NCI-H1105 (cell line): ENCODE results near the gene CHRM5.

Source experiments
- DNase-seq: peaks from one replicate; lab custom pipeline; 2025; lab: John Stamatoyannopoulos, UW

The CHRM5 gene, protein sequence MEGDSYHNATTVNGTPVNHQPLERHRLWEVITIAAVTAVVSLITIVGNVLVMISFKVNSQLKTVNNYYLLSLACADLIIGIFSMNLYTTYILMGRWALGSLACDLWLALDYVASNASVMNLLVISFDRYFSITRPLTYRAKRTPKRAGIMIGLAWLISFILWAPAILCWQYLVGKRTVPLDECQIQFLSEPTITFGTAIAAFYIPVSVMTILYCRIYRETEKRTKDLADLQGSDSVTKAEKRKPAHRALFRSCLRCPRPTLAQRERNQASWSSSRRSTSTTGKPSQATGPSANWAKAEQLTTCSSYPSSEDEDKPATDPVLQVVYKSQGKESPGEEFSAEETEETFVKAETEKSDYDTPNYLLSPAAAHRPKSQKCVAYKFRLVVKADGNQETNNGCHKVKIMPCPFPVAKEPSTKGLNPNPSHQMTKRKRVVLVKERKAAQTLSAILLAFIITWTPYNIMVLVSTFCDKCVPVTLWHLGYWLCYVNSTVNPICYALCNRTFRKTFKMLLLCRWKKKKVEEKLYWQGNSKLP

DNA sequence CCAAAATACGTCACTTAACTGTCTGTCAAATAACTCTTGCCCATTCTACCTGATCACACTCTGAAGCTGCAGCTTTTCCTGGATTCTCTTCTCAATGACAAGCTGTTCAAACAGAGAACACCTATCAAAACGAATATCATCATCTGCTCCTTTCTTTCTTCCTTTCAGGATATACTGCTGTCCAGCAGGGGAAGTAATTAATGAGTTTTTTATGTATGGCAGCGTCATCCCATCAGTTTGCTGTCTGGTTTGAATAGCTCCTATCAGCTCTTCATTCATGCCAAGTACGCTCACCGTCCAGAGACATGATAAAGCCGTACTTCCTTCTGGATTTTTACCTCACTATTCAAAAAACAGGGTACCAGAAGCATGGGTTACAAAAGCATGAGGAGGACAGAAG is at the start of gene CHRM5:
Gene CHRM5 (plus strand): TSS at position 274 of the 400 bp plus-strand sequence. CDS start 94,221 bp downstream, outside the sequence.
- no peak for DNase-seq

DNA sequence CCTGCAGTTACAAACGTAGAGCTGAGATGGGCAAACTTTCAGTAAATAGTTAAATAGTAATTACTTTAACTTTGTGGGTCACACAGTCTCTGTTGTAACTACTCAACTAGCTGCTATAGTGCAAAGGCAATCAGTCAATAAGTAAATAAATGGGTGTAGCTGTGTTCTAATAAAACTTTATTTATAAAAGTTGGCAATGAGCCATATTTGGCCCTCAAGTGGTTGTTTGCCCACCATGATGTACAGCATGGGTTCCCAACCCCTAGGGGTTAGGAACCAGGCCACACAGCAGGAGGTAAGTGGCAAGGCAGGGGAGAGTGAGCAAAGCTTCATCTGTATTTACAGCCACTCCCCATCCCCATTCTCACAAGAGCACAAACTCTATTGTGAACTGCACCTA is 44.9 kb upstream of the CHRM5 start:
- DNase-seq = no peak

DNA sequence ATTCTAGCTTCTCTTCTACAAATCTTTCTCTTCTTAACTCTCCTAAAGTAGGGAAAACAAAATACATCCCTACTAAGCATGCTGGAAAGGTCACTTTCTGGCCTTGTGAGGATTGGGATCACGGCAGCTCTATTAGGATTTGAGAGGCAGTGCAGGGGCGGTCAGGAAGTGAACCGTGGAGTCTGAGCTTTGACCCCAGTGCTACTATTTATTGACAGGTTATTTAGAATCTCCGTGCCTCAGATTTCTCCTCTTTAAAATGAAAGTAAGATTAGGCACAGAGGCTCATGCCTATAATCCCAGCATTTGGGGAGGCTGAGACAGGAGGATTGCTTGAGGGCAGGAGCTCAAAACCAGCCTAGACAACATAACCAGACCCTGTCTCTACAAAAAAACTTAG is 42.0 kb upstream of the CHRM5 start:
- no peak for DNase-seq

DNA sequence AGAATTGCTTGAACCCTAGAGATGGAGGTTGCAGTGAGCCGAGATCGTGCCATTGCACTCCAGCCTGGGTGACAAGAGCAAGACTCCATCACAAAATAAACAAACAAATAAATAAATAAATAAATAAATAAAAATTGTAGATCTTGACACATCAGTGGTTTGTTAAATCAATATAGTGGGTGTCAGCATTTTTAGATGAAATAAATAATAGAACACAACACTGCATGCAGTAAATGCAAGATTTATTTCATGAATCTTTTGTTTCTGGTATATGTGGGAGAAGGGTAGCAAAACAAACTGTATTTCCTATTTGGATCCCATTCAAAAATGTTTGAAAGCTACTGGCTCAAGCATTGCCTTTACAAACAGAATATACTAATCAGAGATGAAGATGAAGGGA is 35.6 kb upstream of the CHRM5 start:
- no peak for DNase-seq

DNA sequence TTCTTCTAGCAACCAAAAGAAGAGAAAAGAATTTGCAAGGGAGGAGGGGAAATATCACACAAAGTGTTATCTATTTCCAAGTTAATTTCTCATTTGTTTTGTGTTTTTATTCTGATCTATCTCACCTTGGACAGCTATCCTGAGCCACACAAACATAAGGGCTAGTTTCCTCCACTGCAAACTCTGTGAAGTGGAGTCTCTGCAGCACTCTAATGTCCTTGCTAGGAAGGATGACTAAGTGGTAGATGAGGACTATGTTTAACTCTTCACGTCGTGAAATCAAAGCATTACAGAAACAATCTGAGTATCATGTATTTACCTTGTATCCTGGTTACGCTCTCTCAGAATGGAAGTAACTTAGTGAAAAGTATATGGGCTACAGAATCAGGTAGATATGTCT is 33.9 kb upstream of the CHRM5 start:
- no peak for DNase-seq

DNA sequence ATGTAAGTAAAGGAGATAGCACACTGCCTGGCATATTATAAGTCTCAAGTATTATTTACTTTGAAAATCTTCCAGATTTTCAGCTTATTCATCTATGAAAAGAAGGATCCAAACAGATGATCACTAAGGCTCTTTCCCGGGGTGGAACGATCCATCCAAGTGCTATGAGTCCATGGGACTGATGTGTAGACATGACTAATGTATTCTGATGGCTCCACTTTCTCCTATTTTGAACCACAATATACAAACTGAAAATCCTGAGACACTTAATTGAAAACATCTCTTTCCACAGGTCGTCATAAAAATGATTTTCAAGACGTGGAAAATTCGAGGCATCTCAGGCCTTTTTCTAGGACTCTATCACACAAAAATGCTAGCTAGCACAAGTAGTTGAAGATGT is 33.4 kb upstream of the CHRM5 start:
- DNase-seq = no peak

DNA sequence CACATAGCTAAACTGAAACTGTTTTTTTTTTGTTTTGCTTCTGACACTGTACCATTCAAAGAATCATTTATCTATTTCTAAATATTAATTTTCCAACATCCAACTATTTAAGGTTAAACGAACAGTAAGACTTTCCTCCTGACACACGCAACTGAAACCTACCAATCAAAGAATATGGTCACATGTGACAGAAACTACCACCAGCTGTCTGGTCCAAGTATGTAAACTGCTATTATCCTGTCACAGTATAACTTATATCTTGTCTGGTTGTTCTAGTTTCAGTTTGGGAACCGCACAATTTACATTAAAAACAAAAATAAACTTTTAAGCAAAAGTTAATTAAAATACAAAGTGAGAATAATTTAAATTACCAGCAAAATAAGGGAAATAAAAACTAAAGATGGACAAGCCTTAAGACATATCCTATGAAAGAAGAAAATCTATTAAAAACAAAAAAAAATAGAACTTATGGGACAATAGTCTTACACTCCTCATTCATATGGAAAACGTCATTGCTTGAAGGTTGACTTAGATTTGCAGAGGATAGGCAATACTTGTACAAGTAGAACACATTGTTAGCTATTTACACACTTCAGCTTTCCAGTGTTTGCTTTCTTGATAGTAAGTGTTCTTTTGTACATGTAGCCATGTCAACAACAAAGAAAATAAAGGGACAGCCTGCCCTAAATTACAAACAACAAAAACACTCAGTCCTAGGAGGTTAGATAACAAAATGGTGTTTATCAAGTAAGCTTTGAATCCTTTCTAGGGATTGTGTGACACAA is 26.8 kb upstream of the CHRM5 start:
- DNase-seq = no peak

DNA sequence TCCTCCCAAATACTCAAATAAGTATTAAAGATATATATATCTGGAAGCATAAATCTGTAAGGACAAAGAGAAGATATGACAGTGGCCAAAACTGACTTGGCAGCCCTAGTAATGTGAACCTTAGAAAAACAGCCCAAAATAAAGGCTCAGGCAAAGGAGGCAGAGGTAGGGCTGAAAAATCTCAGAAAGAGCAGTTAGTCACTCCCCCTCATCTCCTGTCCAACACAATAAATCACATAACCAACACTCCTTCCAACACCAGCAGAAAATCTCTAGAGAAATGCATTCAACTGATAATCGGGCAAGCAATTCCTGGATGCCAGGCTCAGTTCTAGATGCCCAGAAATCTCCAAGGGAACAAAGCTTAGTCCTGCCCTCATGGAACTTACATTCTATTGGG is 22.1 kb upstream of the CHRM5 start:
- no peak for DNase-seq

DNA sequence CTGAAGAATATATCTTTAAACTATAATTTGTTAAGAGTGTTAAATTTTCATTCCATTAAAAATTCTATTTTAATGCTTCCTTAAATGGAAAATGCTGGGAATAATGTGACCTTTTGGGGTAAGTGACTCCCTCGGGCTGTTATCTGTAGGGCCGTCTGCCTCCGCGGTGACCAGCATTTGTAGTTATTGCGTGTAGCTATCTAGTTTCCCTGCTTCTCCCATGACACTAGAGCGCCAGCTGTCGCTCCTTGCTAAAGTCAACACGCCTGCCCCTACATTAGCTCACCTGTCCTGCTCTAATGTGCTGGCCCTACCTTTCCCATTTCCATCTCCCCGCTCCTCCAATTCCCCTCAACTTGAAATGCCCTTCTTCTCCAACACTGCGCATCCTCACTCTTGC is 12.4 kb upstream of the CHRM5 start:
- DNase-seq = no peak

DNA sequence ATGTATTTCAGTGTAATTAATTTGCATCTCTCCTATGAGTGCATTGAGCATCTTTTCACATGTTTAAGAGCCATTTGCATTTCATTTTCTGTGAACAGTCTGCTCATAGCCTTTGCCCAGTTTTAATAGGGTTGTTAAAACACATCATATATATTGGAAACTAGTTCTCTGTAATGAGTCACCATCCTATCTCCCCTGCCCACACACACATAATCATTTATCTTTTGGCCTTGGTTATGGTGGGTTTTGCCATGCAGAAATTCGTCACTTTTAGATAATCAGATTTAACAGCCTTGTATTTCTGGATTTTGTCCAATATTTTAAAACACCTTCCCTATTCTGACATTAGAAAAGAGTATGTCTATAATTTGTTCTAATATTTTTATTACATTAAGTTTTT is 11.9 kb upstream of the CHRM5 start:
- DNase-seq = no peak

DNA sequence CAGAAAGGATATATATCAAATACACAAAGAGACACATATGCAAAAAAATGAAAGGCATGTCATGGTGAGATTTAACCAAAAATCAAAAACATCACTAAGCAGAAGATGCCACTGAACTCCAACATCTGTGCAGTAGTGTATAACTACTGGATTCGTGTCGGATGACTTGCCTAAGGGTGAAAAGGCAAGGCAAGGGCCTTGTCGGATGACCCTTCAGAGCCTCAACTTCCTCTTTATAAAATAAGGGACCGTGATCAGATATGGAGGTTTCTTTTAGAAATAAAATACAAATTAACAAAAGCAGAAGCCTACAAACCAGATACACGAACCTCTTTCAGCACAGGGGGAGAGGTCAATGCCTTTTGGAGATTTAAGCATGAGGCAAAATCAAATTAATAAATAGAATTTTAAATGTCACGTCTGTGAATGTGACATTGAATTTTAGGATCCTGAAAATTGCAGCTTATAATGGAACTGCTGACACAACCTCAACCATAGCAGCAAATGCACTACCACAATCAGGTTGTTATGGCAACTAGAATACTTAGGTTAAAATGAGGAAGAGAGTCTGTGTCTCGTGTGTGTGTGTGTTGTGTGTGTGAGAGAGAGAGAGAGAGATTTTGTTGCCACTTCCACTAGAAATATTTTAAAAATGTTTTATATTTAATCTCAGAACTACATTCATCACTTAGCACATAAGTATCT is 8.3 kb upstream of the CHRM5 start:
- no peak for DNase-seq

DNA sequence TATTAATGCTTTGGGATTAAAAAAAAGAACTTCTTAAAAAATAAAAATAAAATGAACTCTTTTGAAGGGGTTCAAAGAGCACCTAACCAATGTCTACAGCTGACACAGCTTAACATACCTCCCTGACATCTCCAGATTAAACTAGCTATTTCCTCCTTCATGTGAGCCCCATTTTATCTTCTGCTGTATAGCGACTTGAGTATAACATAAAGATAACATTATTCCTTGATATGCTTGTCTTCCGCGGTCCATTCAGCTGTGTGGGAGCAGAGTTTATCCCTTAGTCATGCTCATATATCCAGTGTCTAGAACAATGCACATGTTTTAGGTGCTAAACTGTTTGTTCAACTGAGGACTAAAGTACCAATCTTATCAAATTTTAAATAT is 7.8 kb upstream of the CHRM5 start:
- DNase-seq = no peak

DNA sequence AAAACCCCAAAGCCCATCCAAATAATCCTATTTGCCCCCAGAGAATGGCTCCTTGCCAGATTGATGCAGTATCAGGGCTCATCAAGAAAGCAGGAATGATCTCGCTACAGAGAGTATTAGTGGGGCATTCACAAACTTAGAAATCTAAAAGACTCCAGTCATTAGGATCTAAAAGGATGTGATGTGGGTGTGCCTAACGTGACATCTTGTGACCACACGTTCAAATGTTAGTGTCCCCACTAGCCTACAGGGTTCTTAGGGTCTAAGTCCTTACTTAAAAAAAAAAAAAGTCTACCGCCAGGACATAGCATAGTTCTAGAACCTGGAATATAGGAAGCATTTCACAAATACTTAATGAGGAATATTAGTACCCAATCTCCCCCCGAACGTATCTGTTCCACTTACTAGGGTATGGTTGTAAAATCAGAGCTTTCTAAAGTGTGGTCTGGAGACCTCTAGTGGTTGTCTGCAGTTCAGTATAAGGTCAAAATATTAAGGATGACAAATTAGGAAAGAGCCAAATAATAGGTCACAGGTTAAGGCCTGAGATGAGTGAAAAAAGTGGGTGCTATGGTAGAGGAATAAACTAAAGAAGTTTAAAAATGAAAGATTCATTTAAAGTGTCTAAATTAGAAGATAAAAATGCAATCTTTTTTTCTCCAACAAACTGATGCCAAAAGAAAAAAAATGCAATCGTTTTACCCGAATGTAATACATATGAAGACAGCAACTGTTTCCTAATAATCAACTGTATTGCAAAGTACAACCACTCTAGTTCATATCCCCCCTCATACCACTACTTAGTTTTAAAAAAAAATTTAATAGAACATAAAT is 4.2 kb upstream of the CHRM5 start:
- no peak for DNase-seq

DNA sequence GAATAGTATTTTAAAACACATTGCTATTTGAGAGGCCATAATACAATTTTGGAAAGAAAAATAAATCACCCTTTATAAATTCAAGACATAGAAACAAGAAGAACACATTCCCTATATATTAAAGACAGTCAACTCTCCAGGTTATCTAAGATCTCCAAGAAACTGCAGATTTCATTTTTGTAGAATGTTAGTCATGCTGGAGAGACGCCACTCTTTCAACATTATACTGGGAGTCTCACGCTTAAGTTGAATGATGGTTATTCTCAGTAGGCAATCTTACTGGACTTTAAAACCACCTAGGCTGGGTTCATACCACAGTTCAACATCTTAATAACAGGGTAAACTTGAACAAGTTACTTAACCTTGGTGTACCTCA is 3.6 kb upstream of the CHRM5 start:
- DNase-seq = no peak

DNA sequence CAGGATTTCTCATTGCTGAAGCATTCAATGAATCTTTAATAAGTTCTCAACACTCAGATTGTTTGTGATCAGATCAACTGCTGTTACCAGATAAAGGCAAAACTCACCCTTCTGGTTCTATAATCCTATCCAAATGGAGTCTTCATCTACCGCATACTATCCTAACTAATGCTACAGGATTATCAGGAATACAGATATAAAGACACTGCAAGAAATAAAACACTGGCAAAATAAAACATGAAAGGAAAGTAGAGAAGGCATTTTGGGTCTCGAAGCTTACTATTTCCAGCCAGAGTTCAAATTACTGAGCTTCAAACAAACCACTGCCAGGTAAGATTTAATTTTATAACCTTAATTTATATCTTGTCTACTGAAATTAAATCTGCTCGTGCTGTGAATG is 524 bp downstream of the CHRM5 start:
- DNase-seq = no peak

DNA sequence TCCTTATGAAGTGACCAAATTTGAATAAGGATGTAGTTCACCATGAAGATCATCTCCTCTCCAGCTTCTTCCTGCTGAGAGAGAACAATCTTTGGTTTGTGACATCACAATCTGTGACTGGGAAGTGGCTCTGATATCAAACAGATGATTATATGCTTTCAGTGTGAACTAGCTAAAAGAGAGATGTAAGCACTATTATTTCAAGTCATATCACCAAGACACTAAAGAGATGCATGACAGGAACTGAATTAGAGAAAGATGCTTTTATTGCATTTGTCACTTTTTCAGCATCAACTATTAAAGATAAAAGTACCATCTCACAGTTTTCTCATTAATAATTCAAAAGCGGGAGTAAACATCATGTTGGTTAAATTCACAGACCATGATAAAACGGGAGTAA is 3.5 kb downstream of the CHRM5 start:
- DNase-seq = no peak

DNA sequence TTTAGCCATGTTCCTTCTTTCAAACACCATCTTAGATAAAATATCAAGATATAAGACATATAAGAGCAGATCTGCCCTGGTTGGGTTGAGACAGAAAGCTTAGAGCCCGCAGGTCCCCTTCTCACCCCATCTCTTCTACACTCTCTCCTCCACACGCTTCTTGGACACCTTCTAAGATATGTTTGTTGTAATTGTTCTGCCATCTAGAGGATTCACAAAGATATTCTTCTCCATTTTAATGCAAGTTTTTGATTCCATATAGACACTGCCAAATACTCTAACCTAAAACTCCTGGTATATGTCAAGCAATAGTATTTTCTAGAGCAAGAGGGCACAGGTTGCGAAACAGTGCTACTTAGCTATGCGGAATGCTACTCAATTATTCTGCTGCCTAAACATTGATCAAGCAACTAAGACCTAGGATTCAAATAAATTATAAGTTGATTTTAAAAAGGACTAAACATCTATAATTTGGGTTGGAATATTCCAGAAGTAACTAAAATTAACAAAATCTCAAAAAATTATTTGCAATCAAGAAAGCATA is 6.8 kb downstream of the CHRM5 start:
- DNase-seq = no peak

DNA sequence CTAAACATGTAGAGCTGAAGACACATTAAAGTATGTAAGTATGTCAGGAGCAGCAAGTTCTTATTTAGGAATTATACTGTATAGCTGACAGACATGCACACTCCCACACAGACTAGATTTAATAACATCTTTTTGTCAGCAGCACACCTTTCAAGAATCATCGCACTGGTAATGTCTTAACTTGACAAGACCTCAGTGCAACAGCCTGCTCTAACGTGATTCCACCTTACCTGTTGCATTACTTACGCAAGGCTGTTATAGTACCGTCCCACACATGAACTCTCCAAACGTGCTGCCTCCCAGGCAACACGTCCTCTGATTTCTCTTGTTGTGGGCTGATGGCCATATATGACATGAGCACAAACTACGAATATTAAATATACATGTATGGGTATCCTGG is 11.9 kb downstream of the CHRM5 start:
- DNase-seq = no peak

DNA sequence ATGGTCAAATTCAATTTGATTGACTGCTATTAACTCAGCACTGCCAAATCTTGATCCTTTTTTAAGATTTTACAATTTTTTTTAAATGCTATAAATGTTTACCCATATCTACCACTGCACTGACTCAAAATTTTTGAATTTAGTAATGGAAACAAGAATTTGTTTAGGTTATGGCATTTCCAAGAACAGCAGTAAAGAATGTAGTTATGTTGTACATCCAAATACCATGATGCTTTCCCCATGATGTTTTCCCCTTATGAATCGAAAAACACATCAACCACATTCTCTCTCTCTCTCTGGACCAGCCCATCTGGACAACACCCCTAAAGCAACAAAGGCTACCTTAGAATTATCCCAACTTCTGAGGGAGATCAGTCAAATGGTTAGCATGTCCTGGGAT is 14.2 kb downstream of the CHRM5 start:
- DNase-seq = no peak

DNA sequence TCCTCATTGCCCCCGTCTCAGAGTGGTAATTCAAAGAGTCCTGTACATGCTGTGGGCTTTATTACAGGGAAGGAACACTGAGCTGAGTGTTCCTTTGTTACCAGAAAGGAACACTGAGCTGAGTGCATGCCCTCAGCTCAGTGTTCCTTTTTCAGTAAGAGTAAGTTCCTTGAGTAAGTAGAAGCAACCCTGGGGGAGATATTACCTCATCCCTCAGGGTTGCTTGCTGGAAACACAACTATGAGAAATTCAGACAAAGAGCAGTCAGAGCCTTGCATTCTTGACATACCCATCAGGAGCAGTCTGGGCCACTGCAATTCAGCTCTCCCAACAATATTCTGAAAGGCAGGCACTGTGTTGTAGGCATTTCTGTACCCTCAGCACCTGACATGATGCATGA is 17.0 kb downstream of the CHRM5 start:
- no peak for DNase-seq

DNA sequence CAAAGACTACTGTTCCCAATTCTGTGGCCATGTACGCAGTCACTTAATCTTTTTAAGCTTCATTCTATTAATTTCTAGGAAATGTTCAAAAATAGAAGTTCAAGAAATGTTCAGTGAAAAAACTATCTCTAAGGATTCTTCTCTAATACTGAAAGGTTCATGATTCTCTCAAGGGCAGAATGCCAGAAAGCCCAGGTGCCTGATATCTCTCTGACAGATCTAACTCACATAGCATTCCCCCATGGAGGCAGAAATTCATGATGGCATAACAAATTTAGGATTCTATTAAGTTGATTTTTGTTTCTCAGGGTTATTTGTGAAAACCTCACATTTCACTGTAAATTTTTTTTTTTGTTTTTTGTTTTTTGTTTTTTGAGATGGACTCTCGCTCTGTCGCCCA is 17.5 kb downstream of the CHRM5 start:
- no peak for DNase-seq

DNA sequence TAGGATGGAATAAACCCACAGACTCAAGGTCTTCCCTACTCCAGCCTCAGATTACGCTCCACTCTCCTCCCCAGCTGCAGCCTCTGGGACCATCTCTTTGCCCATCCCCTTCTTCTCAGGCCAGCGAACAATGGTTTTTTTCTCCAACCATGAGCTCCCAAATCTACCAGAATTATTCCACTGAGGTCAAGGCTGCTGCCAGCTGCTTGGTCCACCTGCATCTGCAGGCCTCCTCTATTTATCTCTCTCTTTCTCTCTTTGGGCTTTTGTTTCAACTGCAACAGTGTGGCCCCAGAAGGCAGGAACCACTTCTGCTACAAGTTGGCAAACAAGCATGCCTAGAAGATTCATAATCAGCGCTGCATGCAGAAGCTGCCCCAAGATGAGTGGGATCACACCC is 19.1 kb downstream of the CHRM5 start:
- DNase-seq = no peak
